ENCODE data around the gene MLLT6. TPM values are rescaled to one million over a fixed set of nuclear protein-coding genes. Genes with fewer than 3 reads are reported as not detected.

MLLT6 gene
- total and polyA plus RNA-seq, 2 of the 13 experiments (the other 11 are each of a cell fraction or from before 2014, with no cell fraction given): 50.7 to 69.5 TPM

- TF ChIP-seq SNAPC2 (CRISPR knock-in tag; IDR thresholded peaks at IDR 0.05): no peak; the same call in 1 of the 2 replicates
- TF ChIP-seq CCDC6 (CRISPR knock-in tag; IDR thresholded peaks at IDR 0.05): peak; percentile 76
- TF ChIP-seq SP4 (CRISPR knock-in tag; IDR thresholded peaks at IDR 0.05): no peak
- TF ChIP-seq ZNF549 (CRISPR knock-in tag; IDR thresholded peaks at IDR 0.05): no peak
- TF ChIP-seq GABPB1 (CRISPR knock-in tag; IDR thresholded peaks at IDR 0.05): no peak; the same call in 1 of the 2 replicates
- no peak for TF ChIP-seq ZNF570 (CRISPR knock-in tag; IDR thresholded peaks at IDR 0.05; ENCODE audit: borderline replicate concordance)
- peak; percentile 64; the same call in 1 of the 2 replicates for TF ChIP-seq DNMT1 (CRISPR knock-in tag; IDR thresholded peaks at IDR 0.05)
- no peak for TF ChIP-seq ARNT (IDR thresholded peaks at IDR 0.05)
- peak; percentile 73 for TF ChIP-seq NAIF1 (CRISPR knock-in tag; IDR thresholded peaks at IDR 0.05; ENCODE audit: borderline replicate concordance)
- no peak for TF ChIP-seq REST (IDR thresholded peaks at IDR 0.05; ENCODE audit: borderline replicate concordance in 1 of 2, low read depth in 1 of 2, low read length in 2 of 2)
- TF ChIP-seq KMT2A (CRISPR knock-in tag; IDR thresholded peaks at IDR 0.05): no peak
- no peak for TF ChIP-seq NFE2 (CRISPR knock-in tag; IDR thresholded peaks at IDR 0.05)
- TF ChIP-seq ZNF766 (CRISPR knock-in tag; IDR thresholded peaks at IDR 0.05; ENCODE audit: borderline replicate concordance): no peak; the same call in none of the 2 replicates
- TF ChIP-seq THAP9 (CRISPR knock-in tag; IDR thresholded peaks at IDR 0.05; ENCODE audit: borderline replicate concordance): peak; percentile 8; the same call in 1 of the 2 replicates
- peak; percentile 68 for TF ChIP-seq AGO1 (IDR thresholded peaks at IDR 0.05; ENCODE audit: low read depth, low read length, poor library complexity, severe bottlenecking)
- TF ChIP-seq ZNF841 (CRISPR knock-in tag; IDR thresholded peaks at IDR 0.05; ENCODE audit: borderline replicate concordance): no peak
- 0 out of 2 replicates have a peak, but pooled peaks have one; percentile 44 for TF ChIP-seq ZNF503 (CRISPR knock-in tag; IDR thresholded peaks at IDR 0.05)
- TF ChIP-seq ZNF3 (CRISPR knock-in tag; IDR thresholded peaks at IDR 0.05): no peak
- TF ChIP-seq ZNF772 (CRISPR knock-in tag; IDR thresholded peaks at IDR 0.05): no peak; the same call in 1 of the 2 replicates
- TF ChIP-seq ZNF557 (CRISPR knock-in tag; IDR thresholded peaks at IDR 0.05): no peak
- TF ChIP-seq LCORL (IDR thresholded peaks at IDR 0.05): no peak
- TF ChIP-seq LCORL (CRISPR knock-in tag; IDR thresholded peaks at IDR 0.05): peak; percentile 55
These were observed 46.8 kb downstream of the MLLT6 start (continued) for GRCh38 chr17:38751808-38752307.

All from HepG2 (cell line).